BJ (cell line): ENCODE data around the gene SEPTIN1. TPM values are rescaled to one million over a fixed set of nuclear protein-coding genes. Genes with fewer than 3 reads are reported as not detected.

Experiments used
- CTCF ChIA-PET: fragments of 350-600 bp; formaldehyde crosslinking; extraction: SDS; loops from one replicate; lab custom pipeline; 2021; ENCODE audit warnings: antibody characterized with exemption, inconsistent platforms; lab: Yijun Ruan, JAX
- POLR2A ChIA-PET: fragments of 300-600 bp; sonication (Branson Sonifier 250); formaldehyde crosslinking; extraction: SDS; loops from one replicate; lab custom pipeline; 2021; ENCODE audit warnings: antibody characterized with exemption; lab: Charles Lee
- DNase-seq: peaks from one replicate; pipeline ENCODE4 v3.0.0-alpha.2; 2011; ENCODE audit warnings: low read depth
- H3K27me3 ChIP-seq: 2 replicates; pipeline ENCODE4 v1.6.0; 2011; ENCODE audit warnings: low read length; ENCODE audit not compliant: control insufficient read depth, insufficient read depth
- H3K36me3 ChIP-seq: 2 replicates; pipeline ENCODE4 v1.5.1; 2011; ENCODE audit warnings: low read length; ENCODE audit not compliant: control insufficient read depth, insufficient read depth
- H3K4me3 ChIP-seq: 2 replicates; pipeline ENCODE4 v1.5.1; 2011; ENCODE audit warnings: low read depth, mild to moderate bottlenecking, control low read depth, low read length
- polyA plus RNA-seq: library from polyadenylated mRNA; depleted of rRNA; stranded (reverse); fragments of >200 nt; gene quantifications from 2 replicates; pipeline ENCODE4 v1.2.3, GENCODE V29; 2011
- TF ChIP-seq, protein P1 (sequence below): IDR thresholded peaks from 2 replicates; pipeline ENCODE4 v1.5.1; 2011; ENCODE audit warnings: low read depth, mild to moderate bottlenecking, control low read depth, inconsistent platforms, low read length, moderate library complexity; ENCODE audit not compliant: insufficient read depth

Gene SEPTIN1
- polyA plus RNA-seq, 1 experiment: 0.17 TPM

DNA sequence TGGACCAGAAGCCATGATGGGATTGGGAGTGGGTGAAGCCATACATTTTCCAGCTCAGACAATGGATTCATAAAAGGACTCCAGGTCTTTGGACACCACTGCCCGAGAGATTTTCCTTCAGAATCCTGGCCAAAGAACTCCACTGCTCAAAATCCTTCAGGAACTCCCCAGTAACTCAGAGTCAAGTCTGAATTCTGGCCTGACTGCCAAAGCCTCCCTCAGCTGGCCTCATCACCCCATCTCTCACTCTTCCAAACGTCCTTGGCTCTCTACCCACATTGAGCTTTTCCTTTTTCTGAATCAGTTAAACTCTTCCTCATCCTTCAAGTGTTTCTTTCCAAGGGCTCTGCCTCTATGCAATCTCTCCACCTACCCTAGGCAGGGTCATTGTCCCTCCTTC is 1.2 kb upstream of the SEPTIN1 start:
- ChIA-PET POLR2A (no interaction called here), CTCF (interaction anchor here (1.1 to 1.7 kb wide), 2 partner anchors 23 to 26 kb away, joined by 4 to 6 read pairs; no protein-coding TSS in a partner anchor)
- TF ChIP-seq, protein P1, sequence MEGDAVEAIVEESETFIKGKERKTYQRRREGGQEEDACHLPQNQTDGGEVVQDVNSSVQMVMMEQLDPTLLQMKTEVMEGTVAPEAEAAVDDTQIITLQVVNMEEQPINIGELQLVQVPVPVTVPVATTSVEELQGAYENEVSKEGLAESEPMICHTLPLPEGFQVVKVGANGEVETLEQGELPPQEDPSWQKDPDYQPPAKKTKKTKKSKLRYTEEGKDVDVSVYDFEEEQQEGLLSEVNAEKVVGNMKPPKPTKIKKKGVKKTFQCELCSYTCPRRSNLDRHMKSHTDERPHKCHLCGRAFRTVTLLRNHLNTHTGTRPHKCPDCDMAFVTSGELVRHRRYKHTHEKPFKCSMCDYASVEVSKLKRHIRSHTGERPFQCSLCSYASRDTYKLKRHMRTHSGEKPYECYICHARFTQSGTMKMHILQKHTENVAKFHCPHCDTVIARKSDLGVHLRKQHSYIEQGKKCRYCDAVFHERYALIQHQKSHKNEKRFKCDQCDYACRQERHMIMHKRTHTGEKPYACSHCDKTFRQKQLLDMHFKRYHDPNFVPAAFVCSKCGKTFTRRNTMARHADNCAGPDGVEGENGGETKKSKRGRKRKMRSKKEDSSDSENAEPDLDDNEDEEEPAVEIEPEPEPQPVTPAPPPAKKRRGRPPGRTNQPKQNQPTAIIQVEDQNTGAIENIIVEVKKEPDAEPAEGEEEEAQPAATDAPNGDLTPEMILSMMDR: no peak
- DNase-seq: no peak
- Histone ChIP-seq H3K4me3 (no peak overlapping the region), H3K27me3 (no peaks in the 10 kb centered on the region), H3K36me3 (no peaks in the 10 kb centered on the region; the same call in 1 of the 2 replicates)

DNA sequence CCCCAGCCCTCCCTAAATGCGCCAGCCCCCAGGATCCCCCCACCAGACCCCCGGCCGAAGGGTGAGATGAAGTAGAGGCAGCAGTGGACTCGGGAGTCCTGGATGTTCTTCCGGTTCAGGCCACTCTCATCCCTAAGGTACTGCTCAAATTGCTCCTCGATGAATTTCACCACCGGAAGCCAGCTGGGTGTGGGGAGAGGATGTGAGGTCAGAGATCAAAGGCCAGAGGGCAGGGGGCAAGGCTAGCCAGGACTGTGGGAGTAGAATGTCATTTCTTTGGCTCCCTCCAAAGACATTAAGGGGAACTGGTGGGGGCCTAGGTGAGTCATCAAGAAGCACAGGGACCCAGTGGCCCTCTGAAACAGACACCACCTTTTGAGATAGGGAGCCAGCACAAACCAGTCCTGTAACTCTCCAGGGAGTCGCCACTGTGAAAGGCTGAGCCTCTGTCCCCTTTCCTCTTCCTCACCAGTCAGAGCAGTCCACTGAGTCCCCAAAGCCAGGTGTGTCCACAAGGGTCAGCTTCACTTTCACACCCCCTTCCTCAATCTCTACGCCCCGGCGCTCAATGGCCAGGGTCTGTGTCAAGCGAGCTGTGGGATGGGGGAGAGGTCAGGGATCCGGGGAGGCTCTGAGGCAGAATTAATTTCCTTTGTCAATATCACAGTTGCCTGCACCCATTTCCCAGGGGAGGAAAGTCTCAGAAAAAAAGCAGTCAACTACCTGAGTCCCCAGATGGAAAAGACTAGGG is 895 bp downstream of the SEPTIN1 start:
- H3K4me3 ChIP-seq: no peak overlapping the region
- TF ChIP-seq, protein P1: no peak
- POLR2A ChIA-PET: interaction anchor here (0.5 kb wide), 1 partner anchor 1044 kb away, joined by 7 read pairs; no protein-coding TSS in a partner anchor
- CTCF ChIA-PET: no interaction called here
- H3K27me3 ChIP-seq: no peaks in the 10 kb centered on the region
- DNase-seq: no peak
- no peaks in the 10 kb centered on the region; the same call in 1 of the 2 replicates for H3K36me3 ChIP-seq

DNA sequence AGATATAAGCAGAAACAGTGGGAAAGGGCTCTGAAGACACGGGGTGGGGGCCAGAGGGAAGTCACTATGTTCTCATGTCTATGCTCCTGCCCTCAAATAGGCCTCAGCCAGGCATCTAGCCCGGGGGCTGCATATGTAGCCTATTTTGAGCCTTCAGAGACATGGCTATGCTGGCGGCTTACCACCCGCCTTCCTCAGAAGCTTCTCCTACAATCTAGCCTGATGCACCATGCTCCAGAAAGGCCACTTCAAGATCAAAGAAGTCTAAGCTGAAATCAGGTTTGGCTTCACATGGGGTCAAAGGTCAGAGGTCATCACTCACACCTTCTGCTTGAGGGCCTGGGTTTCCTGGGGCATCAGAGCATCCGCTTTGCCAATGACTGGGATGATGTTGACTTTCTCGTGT is 1.6 kb downstream of the SEPTIN1 start:
- DNase-seq: no peak
- TF ChIP-seq, protein P1: no peak
- ChIA-PET CTCF (no interaction called here), POLR2A (no interaction called here)
- H3K27me3 ChIP-seq: no peaks in the 10 kb centered on the region
- no peaks in the 10 kb centered on the region; the same call in 1 of the 2 replicates for H3K36me3 ChIP-seq
- H3K4me3 ChIP-seq: no peak overlapping the region

DNA sequence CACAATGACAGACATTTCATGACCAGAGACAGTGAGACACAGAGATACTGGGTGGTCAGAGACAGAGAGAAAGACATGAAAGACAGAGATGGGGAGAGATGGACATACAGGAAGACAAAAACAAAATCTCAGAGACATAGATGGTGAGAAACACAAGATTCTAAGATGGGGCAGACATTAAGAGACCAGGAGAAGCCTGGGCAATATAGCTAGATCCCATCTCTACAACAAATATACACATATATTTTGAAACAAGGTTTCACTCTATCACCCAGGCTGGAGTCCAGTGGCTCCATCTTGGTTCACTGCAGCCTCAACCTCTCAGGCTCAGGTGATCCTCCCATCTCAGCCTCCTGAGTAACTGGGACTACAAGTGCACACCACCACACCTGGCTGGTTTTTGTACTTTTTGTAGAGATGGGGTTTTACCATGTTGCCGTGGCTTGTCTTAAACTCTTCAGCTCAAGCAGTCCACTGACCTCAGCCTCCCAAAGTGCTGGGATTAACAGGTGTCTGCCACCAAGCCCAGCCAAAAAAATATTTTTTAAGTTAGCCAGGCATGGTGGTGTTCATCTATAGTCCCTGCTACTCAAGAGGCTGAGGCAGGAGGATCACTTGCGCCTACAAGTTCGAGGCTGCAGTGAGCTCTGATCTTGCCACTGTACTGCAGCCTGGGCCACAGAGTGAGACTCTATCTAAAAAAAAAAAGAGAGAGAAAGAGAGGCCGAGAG is 2.1 kb downstream of the SEPTIN1 start:
- TF ChIP-seq, protein P1: no peak
- Histone ChIP-seq H3K4me3 (no peak overlapping the region), H3K36me3 (no peaks in the 10 kb centered on the region; the same call in 1 of the 2 replicates), H3K27me3 (no peaks in the 10 kb centered on the region)
- no peak for DNase-seq
- POLR2A ChIA-PET: no interaction called here
- CTCF ChIA-PET: no interaction called here

DNA sequence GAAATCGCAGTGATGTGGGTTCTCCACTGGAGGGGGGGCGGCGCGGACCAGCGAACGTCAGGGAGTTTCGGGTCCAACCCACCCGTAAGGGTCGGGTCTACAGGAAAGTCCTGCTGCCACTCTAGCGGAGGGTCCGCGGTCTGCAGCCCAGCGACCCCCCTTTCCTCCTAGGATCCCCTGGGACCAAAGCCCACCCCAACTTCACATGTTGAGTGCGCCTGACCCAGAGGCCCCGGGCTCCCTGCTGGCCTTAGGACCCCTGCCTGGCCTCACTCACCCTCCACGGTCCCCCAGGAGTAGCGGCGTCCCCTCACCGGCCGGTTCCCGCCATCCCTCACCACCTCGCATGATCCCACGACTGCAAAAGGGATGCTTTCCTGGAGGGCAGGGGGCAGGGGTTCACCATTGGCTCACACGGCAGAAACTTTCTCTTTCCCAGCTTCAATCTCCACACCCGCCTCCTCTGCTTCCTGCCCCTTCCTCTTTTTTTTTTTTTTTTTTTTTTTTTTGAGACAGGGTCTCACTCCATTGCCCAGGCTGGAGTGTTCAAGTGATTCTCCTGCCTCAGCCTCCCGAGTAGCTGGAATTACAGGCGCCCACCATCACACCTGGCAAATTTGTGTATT is 3.1 kb downstream of the SEPTIN1 start:
- CTCF ChIA-PET: no interaction called here
- POLR2A ChIA-PET: no interaction called here
- DNase-seq: no peak

More for the DNA sequence above, 3.1 kb downstream of the SEPTIN1 start:
- TF ChIP-seq, protein P1: no peak
- Histone ChIP-seq H3K27me3 (no peaks in the 10 kb centered on the region), H3K36me3 (no peaks in the 10 kb centered on the region; the same call in 1 of the 2 replicates), H3K4me3 (peak overlapping the region; percentile 63)
